Gastroesophageal sphincter (tissue), 4 donors: ENCODE measurements around the gene ISLR2. TPM values are rescaled to one million over a fixed set of nuclear protein-coding genes. Genes with fewer than 3 reads are reported as not detected.
"Not testable (repeated sequence)": the region's sequence is repeated elsewhere in the genome, so short reads cannot be mapped to it uniquely, and the experiment has no call there.

Experiments
- ATAC-seq: fragments of 150-250 bp; one replicate; pipeline ENCODE4 v1.9.1; 2016; ENCODE audit warnings: mild to moderate bottlenecking, moderate library complexity
- H3K27ac ChIP-seq, 4 donors: fragments of 200-600 bp; sonication (generic) in 3 of 4; 1 replicate in 3 of 4; 2 replicates in 1 of 4; pipeline ENCODE4 v1.5.1; 2016 to 2019
- H3K27me3 ChIP-seq: fragments of 200-600 bp; sonication (generic); one replicate; pipeline ENCODE4 v1.5.1; 2019
- H3K36me3 ChIP-seq, 2 donors: fragments of 200-600 bp; sonication (generic); one replicate each; pipeline ENCODE4 v1.5.1; 2019; ENCODE audit warnings: control low read depth in 1 of 2
- H3K4me1 ChIP-seq, 3 donors: fragments of 200-600 bp; sonication (generic); 1 replicate in 2 of 3; 2 replicates in 1 of 3; pipeline ENCODE4 v1.5.1; 2016 to 2019; ENCODE audit warnings: control low read depth in 2 of 3
- H3K4me3 ChIP-seq, 2 donors: fragments of 200-600 bp; sonication (generic); one replicate each; pipeline ENCODE4 v1.5.1; 2019; ENCODE audit warnings: mild to moderate bottlenecking in 1 of 2, moderate library complexity in 1 of 2
- H3K9me3 ChIP-seq, 3 donors: fragments of 200-600 bp; sonication (generic); one replicate each; pipeline ENCODE4 v1.5.1; 2017 to 2019; ENCODE audit warnings: control low read depth in 2 of 3
- CTCF ChIP-seq, 4 experiments: fragments of 200-600 bp in 2 of 4; fragments of 450-650 bp in 2 of 4; sonication (generic) in 1 of 4; IDR thresholded peaks; one replicate each; pipeline ENCODE4 v1.5.1; 2017 to 2019; ENCODE audit warnings: antibody characterized with exemption in 4 of 4, mild to moderate bottlenecking in 2 of 4, moderate library complexity in 2 of 4
- EP300 ChIP-seq: sonication (generic); formaldehyde crosslinking; IDR thresholded peaks from one replicate; pipeline ENCODE4 v1.6.1; 2017; ENCODE audit warnings: antibody characterized with exemption, mild to moderate bottlenecking
- POLR2A ChIP-seq, 2 donors: fragments of 450-650 bp; IDR thresholded peaks; one replicate each; pipeline ENCODE4 v1.6.1; 2017; ENCODE audit warnings: antibody characterized with exemption in 2 of 2, mild to moderate bottlenecking in 2 of 2, moderate library complexity in 1 of 2
- POLR2AphosphoS5 ChIP-seq: sonication (generic); formaldehyde crosslinking; IDR thresholded peaks from one replicate; pipeline ENCODE4 v1.6.1; 2017; ENCODE audit warnings: antibody characterized with exemption
- WGBS, 2 donors: methylation state at CpG; one replicate each; pipeline ENCODE4 v1.1.5; 2018; ENCODE audit warnings: low coverage in 1 of 2; 5-methylcytosine and 5-hydroxymethylcytosine counted together
- total RNA-seq, 4 donors: library from RNA; depleted of rRNA; stranded (reverse); fragments of >200 nt; gene quantifications; one replicate each; pipeline ENCODE4 v1.1.0, GENCODE V29; 2016

ISLR2 gene
- total RNA-seq = 1 to 10 TPM in 3 of 4 donors, under 1 TPM in 1; 0.54 to 5.4 (median 1.5) TPM

GRCh38 chr15:74130155-74130848 lies at the start of gene ISLR2:
Gene ISLR2 (plus strand): TSS chr15:74130586. CDS start chr15:74132755, 2,169 bp downstream.
- peaks cover 100% of the 10 kb centered on the region for H3K27me3 ChIP-seq
- H3K4me3 ChIP-seq = peak within 1 kb of the TSS in 1 of 2 donors; percentile 46
- H3K9me3 ChIP-seq = peaks cover 0 to 16% (median 0%) of the 10 kb centered on the region in 3 donors
- peak within 1 kb of the TSS in 2 of 4 donors; percentile 57 to 71 for H3K27ac ChIP-seq
- no peak for TF ChIP-seq POLR2AphosphoS5
- no peak for TF ChIP-seq POLR2A (IDR thresholded peaks at IDR 0.05)
- no peak for TF ChIP-seq CTCF (IDR thresholded peaks at IDR 0.05)
- TF ChIP-seq EP300 = no peak
- peaks cover 0 to 63% (median 28%) of the 10 kb centered on the region in 3 donors for H3K4me1 ChIP-seq
- WGBS, 2 donors = 2 to 3% methylated on average over 13 to 25 of the region's 53 CpGs
- H3K36me3 ChIP-seq = no peaks in the 10 kb centered on the region
- ATAC-seq = no peak

- WGBS, 2 donors = no CpG with 5 or more reads among the region's 7 CpGs
Observed at GRCh38 chr15:74082450-74082849, 47.9 kb upstream of the ISLR2 start, which contains the start of gene GOLGA6A. Gene GOLGA6A (minus strand): TSS chr15:74082550. CDS start chr15:74082509, 41 bp downstream.

GRCh38 chr15:74094567-74094966 lies 35.8 kb upstream of the ISLR2 start:
- not testable (repeated sequence) for H3K4me1 ChIP-seq, H3K36me3 ChIP-seq, ATAC-seq, H3K27ac ChIP-seq, H3K4me3 ChIP-seq, H3K9me3 ChIP-seq, H3K27me3 ChIP-seq
- no CpG with 5 or more reads among the region's 2 CpGs for WGBS, 2 donors

More at GRCh38 chr15:74082450-74082849, 47.9 kb upstream of the ISLR2 start, which contains the start of gene GOLGA6A:
- not testable (repeated sequence) for H3K9me3 ChIP-seq, H3K4me3 ChIP-seq, ATAC-seq, H3K36me3 ChIP-seq, H3K4me1 ChIP-seq, H3K27me3 ChIP-seq, H3K27ac ChIP-seq

GRCh38 chr15:74095610-74096009 lies 34.8 kb upstream of the ISLR2 start:
- H3K27me3 ChIP-seq, H3K9me3 ChIP-seq, H3K4me1 ChIP-seq, H3K27ac ChIP-seq, H3K4me3 ChIP-seq, ATAC-seq, H3K36me3 ChIP-seq: not testable (repeated sequence)
- no CpG with 5 or more reads among the region's 10 CpGs for WGBS, 2 donors

- not testable (repeated sequence) for H3K27me3 ChIP-seq
- no CpG with 5 or more reads among the region's 27 CpGs for WGBS, 2 donors
Observed at GRCh38 chr15:74096753-74097474, 33.5 kb upstream of the ISLR2 start.

GRCh38 chr15:74099963-74100733 lies 30.2 kb upstream of the ISLR2 start:
- H3K27ac ChIP-seq = peak overlapping the region in 3 of 4 donors; percentile 69 to 76 (median 76)
- H3K36me3 ChIP-seq, H3K4me1 ChIP-seq, H3K27me3 ChIP-seq, H3K9me3 ChIP-seq: not testable (repeated sequence)
- WGBS, 2 donors = 0% methylated on average over 7 of the region's 45 CpGs; no CpG with 5 or more reads in 1 of the 2 donors
- TF ChIP-seq CTCF (IDR thresholded peaks at IDR 0.05) (peak in 1 of 4 experiments; percentile 17), POLR2AphosphoS5 (peak; percentile 28)
- ATAC-seq = peak; percentile 96
- peak overlapping the region; percentile 44 to 49 for H3K4me3 ChIP-seq

More at GRCh38 chr15:74096753-74097474, 33.5 kb upstream of the ISLR2 start:
- H3K27ac ChIP-seq, H3K9me3 ChIP-seq, ATAC-seq, H3K36me3 ChIP-seq, H3K4me3 ChIP-seq, H3K4me1 ChIP-seq: not testable (repeated sequence)
